Measurements from ENCODE around the gene IRF9.

IRF9 gene

GRCh38 chr14:24160850-24161804, at the start of gene IRF9:
Gene IRF9, plus strand, starts transcription at chr14:24161265. Its CDS starts 880 bp downstream, at chr14:24162145.
- peak; percentile 98 for DNase-seq (ENCODE audit: low read depth)

GRCh38 chr14:24113379-24113800, 47.7 kb upstream of the IRF9 start:
- DNase-seq (ENCODE audit: low read depth), result no peak

- peak; percentile 73 for DNase-seq (ENCODE audit: low read depth)
These were observed 47.1 kb upstream of the IRF9 start for GRCh38 chr14:24113801-24114531.

- DNase-seq (ENCODE audit: low read depth), result peak; percentile 95
These were observed 46.3 kb upstream of the IRF9 start, which contains the start of the genes DCAF11 and NRL for GRCh38 chr14:24114532-24115421. Gene DCAF11, plus strand, starts transcription at chr14:24114777. Its CDS starts 818 bp downstream, at chr14:24115595. Gene NRL, minus strand, starts transcription at chr14:24114949. Its CDS starts 32,101 bp downstream, at chr14:24082848.

GRCh38 chr14:24115422-24116127, 45.5 kb upstream of the IRF9 start:
- no peak for DNase-seq (ENCODE audit: low read depth)

GRCh38 chr14:24116128-24116814, 44.8 kb upstream of the IRF9 start:
- DNase-seq (ENCODE audit: low read depth), result no peak

GRCh38 chr14:24117179-24117578, 43.9 kb upstream of the IRF9 start:
- no peak for DNase-seq (ENCODE audit: low read depth)

- DNase-seq (ENCODE audit: low read depth), result no peak
These were observed 41.4 kb upstream of the IRF9 start for GRCh38 chr14:24119691-24120090.

GRCh38 chr14:24121210-24121609, 39.9 kb upstream of the IRF9 start:
- no peak for DNase-seq (ENCODE audit: low read depth)

- DNase-seq (ENCODE audit: low read depth), result no peak
These were observed 38.6 kb upstream of the IRF9 start for GRCh38 chr14:24122416-24122815.

- DNase-seq (ENCODE audit: low read depth), result no peak
These were observed 38.2 kb upstream of the IRF9 start for GRCh38 chr14:24122898-24123297.

GRCh38 chr14:24123424-24124417, 37.3 kb upstream of the IRF9 start:
- no peak for DNase-seq (ENCODE audit: low read depth)

- DNase-seq (ENCODE audit: low read depth), result no peak
These were observed 34.1 kb upstream of the IRF9 start for GRCh38 chr14:24126939-24127338.

- no peak for DNase-seq (ENCODE audit: low read depth)
These were observed 33.4 kb upstream of the IRF9 start for GRCh38 chr14:24127673-24128072.

- DNase-seq (ENCODE audit: low read depth), result no peak
These were observed 31.6 kb upstream of the IRF9 start for GRCh38 chr14:24129410-24129998.

- DNase-seq (ENCODE audit: low read depth), result no peak
These were observed 30.7 kb upstream of the IRF9 start, which contains the start of gene FITM1 for GRCh38 chr14:24130380-24130716. Gene FITM1, plus strand, starts transcription at chr14:24130659. Its CDS starts 905 bp downstream, at chr14:24131564.

GRCh38 chr14:24130717-24131548, 30.1 kb upstream of the IRF9 start:
- no peak for DNase-seq (ENCODE audit: low read depth)

- DNase-seq (ENCODE audit: low read depth), result no peak
These were observed 29.5 kb upstream of the IRF9 start for GRCh38 chr14:24131549-24131966.

Measured in activated T-cell treated with anti-CD3 and anti-CD28 coated beads for 24 hours (primary cell).